GM11168 (cell line): Measurements from ENCODE around the gene ST6GALNAC4.
"Not testable (repeated sequence)": the region's sequence is repeated elsewhere in the genome, so short reads cannot be mapped to it uniquely, and the experiment has no call there.

Experiments
- in situ Hi-C: fragments of 300-500 bp; cut with MboI; formaldehyde crosslinking; loops from one replicate; pipeline ENCODE4 v1.12.0; 2022; ENCODE audit warnings: low sequenced_read_pairs; ENCODE audit not compliant: unreplicated experiment

Gene ST6GALNAC4

DNA sequence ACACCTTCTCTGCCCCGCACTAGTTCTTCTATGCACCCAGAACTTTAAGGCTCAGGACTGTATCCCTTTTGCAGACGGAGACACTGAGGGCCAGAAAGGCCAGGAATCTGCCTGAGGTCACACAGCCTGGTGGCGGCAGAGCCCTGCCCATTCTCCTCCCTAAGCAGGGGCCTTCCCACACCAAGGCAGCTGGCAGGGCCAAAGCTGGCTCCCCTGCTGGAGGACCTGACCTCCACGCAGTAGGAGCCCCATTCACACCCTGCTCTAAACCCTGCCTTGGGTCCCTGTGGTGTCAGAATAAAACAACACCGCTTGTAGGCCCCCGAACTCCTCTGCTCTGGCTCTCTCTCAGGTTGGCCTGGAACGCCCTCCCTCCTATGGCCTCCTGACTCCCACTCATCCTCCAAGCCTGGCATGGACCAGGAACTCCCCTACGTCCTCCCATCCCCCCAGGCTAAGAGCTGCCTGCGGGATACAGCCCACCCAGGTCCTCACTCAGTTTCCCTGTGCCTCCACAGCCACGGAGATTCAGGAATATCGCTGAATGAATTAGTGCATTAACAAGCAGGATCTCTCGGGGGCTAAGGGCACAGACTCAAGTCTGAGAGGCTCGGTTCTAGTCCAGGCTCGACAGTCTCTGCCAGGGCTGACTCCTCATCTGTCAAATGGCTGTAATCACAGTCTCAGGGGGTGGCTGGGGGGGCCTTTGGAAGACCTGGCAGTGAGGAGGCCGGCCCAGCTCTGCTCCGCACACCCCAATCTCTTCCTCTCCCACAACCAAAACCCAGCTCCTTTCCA, 20.2 kb downstream of the ST6GALNAC4 start:
- in situ Hi-C loops: no loop called here

DNA sequence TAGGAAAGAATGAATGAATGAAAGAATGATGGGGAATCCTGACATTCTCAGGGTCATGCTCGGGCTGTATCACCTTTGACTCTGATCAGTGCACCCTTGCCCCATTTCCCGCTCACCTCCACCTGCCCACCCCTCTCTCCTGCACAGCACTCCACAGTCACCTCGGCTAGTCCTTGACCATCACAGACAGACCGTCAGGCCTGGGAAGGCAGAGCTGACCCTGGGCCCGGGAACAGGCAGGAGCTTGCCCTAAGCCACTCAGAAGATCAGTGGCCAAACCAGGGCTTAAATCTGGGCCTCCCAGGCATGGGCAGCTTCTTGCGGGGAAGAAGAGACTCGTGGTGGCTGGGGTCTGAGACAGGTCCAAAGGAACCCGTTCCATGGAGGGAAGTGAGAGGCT, 21.0 kb downstream of the ST6GALNAC4 start:
- in situ Hi-C loops: no loop called here

DNA sequence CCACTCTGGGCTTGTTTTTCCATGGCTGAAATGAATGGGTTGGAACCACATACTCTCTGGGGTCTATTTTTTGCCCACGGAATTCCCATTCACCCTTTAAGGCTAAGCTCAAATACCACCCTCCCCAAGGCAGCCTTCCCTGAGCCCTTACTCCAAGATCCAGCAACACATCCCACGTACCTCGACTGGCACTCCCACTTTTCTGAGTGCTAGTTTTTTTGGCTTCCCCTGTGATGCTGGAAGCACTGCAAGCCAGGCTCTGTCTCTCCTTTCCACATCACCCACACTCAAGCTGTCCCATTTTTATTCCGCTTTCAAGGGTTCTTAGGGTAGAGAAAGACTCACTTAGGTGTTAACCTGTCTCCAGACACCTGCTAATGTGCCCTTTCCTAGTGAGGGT, 23.4 kb downstream of the ST6GALNAC4 start:
- in situ Hi-C loops: no loop called here

DNA sequence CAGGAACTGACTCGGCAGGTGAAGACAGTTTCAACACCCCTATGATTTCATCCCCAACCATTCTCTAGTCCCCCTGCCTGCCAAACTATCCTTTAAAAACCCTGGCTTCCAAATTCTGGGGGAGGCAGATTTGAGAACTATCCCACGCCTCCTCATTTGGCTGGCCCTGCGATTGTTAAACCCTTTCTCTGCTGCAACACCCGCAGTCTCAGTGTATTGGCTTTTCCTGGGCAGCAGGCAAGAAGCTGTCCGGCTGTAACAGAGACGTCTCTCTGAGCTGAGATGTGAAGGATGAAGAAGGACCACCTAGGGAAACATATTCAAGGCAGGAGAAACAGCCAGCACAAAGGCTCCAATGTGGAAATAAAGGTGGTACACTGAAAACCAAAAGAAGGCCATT, 24.0 kb downstream of the ST6GALNAC4 start:
- in situ Hi-C loops: no loop called here

DNA sequence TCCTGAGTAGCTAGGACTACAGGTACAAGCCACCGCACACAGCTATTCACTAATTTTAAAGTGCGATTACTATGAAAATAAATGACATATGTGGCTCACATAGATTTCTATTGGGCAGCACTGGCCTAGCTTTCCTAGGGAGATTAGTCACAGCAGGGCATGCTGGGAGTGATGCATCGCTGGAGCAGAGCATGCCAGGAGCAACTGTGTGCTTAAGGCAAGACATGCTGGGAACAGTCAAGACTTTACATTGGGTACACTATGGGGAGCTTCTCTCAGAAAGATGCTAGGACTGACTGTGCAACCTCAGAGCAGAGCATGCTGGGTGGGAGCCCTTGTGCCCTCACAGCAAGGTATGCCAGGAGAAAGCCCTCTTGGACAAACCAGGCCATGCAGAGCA, 26.8 kb downstream of the ST6GALNAC4 start:
- in situ Hi-C loops: no loop called here

DNA sequence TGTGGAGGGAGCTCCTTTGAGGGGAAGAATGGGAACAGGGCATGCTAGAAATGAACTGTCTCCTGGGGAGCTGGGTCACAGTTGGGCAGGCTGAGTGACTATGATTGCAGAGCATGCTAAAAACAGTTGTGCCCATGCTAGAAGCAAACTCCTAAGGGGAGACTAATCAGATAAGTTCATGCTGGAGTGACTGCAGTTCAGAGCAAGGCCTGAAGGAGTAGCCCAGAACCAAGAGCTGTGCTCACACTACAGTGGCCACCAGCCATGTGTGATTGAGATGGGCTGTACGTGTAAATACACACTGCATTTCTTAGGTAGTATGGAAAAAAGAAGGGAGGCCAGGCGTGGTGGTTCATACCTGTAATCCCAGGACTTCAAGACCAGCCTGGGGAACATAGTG, 29.0 kb downstream of the ST6GALNAC4 start:
- in situ Hi-C loops: no loop called here

DNA sequence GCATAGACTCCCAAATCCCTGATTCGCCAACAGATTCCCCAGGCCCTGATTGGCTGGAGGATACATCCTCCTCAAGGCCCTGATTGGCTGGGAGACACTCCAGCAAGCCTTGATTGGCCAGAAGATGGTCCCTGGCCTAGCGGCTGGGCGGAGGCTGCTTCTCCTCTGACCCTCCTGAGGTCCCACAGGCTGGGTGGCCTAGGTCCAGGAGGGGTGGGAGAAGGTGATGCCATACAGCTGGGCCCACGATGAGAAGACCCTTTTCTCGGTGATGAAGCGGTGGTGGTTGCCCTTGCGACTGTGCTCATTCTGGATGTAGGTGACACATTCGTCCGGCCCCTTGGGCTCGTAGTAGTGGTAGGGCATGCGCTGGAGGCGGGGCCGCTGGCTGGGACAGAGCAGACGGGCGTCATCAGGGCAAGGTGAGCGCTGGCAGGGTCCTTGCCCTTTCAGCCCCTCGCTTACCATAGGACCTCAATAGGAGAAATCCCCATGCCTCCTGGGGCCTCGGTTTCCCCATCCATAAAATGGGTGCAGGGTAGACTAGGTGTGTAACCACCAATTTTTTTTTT, 30.4 kb downstream of the ST6GALNAC4 start:
- in situ Hi-C loops: no loop called here

DNA sequence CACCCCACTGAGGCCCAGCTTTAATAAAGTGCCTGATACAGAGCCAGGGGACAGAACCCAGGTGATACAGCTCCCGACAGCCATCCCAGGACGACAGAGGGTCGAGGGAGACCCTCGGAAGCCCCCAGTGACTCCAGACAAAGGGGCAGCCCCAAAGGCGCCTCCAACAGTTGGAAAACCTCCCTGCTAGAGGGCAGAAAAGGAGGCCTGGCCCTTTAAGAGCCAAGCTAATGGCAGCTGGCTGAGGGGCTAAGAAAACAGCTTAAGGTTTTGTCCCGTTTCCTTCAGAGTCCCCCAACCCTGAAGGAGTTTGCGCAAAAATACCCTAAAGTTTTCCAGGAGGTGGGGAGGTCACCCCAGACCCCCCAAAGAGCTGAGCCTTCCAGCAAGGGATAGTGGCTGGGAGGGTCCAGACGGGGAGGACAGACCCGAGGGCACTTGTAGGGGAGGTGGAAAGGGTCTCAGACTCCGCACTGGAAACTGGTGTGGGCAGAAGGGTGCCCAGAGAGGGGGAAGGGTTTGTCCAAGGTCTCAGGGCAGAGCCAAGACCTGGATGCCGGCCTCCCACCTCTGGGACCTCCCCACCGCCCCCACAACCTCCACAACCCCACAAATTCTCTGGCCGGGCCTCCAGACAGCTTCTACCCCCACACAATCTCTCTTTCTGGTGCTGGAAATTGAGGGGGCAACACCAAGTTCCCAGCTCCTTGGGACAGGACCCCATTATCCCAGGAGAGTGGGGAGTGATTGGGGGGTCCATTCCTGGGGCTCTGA, 31.1 kb downstream of the ST6GALNAC4 start:
- in situ Hi-C loops: no loop called here

DNA sequence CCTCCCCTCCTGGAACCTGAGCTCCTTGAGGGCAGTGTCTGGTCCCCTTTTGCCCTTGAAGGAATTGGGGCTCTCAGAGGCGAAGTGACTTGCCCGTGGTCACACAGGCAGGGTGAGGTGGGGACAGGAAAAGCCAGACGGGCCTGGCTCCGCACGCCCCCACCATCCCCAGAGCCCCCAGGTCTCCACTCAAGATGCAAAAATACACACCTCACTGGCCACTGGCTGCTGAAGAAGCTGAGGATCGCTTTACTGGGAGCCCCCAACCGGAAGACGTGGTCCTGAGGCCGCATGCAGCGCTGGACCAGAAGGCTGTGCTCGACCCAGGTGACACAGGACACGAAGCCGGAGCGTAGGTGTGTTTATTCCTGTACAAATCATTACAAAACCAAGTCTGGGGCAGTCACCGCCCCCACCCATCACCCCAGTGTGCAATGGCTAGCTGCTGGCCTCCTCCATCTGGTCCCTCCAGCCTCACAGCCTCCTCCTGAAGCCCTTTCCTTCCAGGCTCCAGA, 31.8 kb downstream of the ST6GALNAC4 start:
- in situ Hi-C loops: no loop called here

DNA sequence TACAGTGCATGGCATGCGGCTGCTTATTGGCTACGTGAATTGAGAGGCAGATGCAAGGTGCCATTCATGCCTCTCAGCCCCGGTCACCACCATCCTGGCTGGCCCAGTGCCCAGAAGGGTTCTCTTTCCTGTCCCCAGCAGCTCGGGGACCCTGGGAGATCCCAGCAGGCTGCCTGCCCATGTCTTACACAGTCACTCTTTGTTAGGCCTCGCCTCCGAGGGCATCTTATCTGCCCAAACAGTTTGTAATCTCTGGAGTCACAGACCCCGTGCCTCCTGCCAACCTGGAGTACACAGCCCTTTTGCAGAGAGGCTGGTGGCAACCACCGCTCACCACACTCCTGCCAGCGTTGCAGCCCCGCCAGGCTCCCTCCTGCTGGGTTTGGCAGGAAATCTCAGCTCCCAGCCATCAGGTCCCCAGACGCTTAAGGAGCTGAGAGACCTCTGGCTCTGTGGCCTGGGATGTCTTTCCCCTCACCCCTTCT, 32.4 kb downstream of the ST6GALNAC4 start:
- in situ Hi-C loops: no loop called here

DNA sequence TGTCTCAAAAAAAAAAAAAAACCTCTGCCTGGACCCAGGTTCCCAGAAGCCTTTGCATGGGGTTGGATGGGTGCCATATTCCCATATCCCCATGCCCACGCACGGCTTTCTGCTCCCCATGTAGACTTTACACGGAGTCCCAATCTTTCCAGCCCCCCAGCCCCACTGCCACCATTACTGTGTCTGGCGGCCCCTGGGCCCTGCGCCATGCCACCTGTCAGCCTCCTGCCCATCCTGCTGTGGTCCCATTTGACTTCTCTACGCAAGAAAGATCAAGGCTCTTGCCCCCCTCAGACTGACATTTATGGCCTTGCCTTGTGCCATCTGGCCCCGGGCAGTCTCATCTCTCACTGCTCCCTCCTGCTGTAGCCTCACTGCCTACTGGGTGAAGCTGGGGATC, 32.9 kb downstream of the ST6GALNAC4 start:
- in situ Hi-C loops: no loop called here

DNA sequence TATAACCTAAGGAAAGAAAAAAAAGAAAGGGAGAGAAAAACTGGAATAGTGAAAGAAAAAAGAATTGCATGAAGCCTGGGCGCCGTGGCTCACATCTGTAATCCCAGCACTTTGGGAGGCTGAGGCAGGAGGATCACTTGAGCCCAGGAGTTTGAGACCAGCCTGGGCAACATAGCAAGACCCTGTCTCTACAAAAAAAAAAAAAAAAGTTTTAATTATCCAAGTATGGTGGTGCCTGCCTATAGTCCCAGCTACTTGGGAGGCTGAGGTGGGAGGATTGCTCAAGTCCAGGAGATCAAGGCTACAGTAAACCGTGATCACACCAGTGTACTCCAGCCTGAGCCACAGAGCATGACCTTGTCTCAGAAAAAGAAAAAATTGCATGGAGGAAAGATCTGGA, 35.1 kb downstream of the ST6GALNAC4 start:
- in situ Hi-C loops: not testable (repeated sequence)

DNA sequence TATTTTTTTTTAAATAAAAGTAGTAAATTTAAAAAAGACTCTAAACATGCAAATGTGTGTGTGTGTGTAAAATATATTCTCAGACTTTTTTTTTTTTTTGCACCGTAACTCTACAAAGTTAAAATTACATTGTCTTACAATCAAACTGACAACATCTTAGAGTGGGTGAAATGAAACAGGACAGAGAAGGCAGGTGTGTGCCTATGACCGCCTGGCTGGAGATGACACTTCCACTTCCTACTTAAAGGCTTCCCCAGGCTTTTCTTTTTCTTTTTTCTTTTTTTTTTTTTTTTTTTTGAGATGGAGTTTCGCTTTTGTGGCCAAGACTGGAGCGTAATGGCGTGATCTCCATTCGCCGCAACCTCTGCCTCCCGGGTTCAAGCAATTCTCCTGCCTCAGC, 36.7 kb downstream of the ST6GALNAC4 start:
- in situ Hi-C loops: no loop called here

DNA sequence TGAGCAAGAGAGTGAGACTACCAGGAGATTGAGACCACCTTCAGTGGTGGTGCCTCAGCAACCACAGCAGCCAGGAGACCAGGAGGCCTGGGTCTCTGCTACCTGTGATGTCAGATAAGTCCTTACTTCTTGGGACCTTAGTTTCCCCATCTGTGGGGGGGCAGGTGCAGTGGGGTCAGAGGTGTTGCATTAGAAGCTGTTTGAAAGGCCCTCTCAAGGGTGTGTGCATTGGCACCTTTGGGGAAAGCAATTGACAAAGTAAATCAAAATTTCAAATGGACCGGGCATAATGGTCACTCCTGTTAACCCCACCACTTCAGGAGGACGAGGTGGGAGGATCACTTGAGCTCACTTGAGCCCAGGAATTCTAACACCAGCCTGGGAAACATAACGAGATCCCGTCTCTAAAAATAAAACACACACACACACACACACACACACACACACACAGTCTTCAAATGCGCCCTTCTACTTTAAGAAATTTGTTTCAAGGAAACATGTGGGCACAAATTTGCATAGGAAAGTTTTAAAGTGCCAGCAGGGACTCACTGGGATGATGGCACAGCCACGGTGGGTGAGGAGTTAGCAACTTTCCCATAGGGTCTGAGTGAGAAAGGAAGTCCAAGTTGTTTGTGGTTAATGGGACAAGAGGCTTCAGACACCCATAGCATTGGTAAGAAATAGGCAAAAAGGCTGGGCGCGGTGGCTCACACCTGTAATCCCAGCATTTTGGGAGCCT, 38.0 kb downstream of the ST6GALNAC4 start:
- in situ Hi-C loops: no loop called here

DNA sequence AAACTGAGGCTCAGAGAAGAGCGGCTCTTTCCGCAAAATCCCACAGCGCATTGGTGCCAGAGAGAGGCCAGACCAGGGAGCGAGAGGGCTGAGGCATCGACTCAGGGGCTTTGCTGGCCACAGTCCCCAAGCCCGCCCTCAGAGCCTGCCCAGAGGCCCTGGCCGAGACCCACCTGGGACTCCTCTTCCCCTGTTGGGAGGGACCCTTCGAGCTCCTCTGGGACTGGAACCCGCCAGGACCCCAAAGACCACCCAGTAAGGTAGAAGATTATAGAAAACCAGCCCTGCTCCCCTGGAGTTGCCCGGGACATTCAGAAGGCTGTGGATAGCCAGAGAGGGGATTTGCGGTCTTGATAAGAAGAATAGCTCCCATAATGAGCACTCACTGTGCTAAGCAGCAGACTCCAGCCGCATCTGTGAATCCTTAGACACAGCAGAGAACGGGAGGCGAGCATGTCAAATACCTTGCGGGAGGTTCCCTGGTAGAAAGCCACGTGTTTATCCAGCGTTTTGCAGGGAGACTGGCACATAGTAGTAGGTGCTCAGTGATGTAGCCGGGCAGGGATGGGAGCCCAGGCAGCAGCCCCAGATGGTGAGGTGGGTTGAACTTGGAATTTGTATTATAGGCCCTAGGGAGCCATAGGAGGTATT, 38.7 kb downstream of the ST6GALNAC4 start:
- in situ Hi-C loops: no loop called here

DNA sequence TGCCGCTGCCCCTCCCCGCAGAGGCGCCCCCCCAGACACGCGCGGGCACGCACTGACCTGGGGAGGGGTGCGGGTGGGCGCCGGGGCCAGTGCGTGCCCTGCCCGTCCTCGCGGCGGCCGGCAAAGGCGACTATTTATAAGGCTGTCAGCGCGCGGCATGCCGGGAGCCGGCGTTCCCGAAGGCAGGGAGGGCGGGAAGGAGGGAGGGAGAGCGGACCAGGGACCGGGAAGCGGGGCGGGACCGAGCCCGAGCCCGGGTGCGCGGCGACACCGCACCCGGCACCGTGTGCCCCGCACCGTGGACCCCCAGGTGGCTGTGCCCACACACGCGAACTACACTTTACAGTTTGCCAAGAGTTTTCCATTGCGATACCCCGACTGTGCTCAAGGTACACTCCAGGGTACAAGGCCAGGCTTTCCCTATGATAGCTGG, 39.3 kb downstream of the ST6GALNAC4 start, which contains the start of gene AK1:
TSS of gene AK1 (minus strand) at position 110 of the 433 bp plus-strand sequence. CDS start 3,058 bp downstream, outside the sequence.
- in situ Hi-C loops: no loop called here

DNA sequence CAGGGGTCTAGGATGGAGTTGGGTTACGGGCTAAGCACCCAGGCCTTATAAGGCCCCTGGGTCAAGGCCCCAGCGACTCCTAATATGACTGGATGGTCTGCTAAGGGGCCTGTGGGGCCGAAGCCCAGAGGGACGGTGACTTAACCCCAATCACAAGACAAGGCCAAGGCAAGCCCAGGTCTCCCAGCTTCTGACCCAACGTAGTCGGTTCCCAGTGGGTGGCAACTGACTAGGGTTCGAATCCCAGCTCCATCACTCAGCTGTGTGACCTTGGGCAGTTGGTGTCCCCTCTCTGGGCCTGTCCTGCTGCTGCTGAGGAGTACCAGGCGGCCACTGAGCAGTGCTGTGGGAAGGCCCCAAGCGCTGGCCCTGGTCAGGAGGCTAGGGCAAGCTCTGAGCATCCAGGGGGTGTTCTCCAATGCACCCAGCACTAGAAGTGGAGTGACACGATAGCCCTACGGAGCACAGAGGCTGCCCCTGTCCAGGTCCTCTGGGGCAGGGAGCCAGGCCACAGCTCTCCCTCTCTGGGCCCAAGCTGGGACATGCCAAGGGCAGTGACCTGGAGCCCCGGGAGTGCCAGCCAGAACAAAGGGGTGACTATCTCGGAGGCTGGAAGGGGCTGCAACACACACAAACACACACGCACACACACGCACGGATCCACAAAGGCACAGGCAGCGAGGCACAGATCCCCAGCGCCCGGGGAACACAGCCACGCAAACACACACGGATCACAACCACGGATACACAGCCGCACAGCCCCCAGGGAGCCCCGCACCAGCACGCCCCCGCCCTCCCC, 39.9 kb downstream of the ST6GALNAC4 start:
- in situ Hi-C loops: no loop called here

DNA sequence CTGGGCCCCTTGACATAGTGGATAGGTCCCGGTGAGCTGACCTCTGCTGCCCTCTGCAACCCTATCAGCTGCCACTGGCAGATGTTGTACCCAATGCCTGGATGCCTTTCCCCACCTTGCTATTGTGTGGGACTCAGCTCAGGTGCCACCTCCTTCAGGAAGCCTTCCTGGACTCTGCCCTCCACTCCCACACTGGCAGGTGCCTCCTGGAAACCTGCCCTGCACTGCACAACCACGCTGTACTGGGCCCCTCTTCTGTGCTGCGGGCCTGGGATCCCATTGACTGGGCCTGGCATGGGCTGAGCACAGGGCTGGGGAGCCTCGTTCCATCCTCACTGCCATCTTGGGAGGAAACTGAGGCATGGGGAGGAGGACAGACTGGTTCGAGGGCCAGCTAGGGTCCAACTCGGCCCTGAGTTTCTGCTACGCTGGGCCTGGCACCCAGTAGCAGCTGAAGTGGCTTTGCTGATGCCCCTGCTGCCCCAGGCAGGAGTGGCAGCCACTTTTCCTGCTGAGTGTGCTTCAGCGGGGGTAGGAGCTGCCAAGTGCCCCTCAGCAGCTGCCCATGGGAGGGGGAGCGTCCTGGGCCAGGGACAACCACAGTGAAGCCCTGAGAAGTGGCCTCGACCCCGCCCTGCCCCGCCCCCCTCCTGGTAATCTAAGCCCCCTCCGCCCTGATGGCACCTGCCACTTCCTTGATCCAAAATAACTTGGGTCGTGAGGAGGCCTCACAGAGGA, 40.6 kb downstream of the ST6GALNAC4 start:
- in situ Hi-C loops: no loop called here
